GM13976 (cell line): ENCODE data around the gene TIAL1.
"Not testable (repeated sequence)": the region's sequence is repeated elsewhere in the genome, so short reads cannot be mapped to it uniquely, and the experiment has no call there.

ENCODE experiments used
- DNase-seq: peaks from one replicate; pipeline ENCODE4 v3.0.0; 2012; ENCODE audit warnings: low spot score
- in situ Hi-C: fragments of 300-500 bp; cut with MboI; formaldehyde crosslinking; loops from one replicate; pipeline ENCODE4 v1.12.0; 2022; ENCODE audit warnings: low sequenced_read_pairs, mixed read lengths, inconsistent platforms; ENCODE audit not compliant: unreplicated experiment
- TF ChIP-seq, protein P1 (sequence below): IDR thresholded peaks from 2 replicates; pipeline ENCODE4 v1.5.1; 2012; ENCODE audit warnings: borderline replicate concordance, mild to moderate bottlenecking; ENCODE audit not compliant: insufficient read depth; ENCODE audit errors: extremely low read depth, missing control alignments, control extremely low read depth

TIAL1 gene

DNA sequence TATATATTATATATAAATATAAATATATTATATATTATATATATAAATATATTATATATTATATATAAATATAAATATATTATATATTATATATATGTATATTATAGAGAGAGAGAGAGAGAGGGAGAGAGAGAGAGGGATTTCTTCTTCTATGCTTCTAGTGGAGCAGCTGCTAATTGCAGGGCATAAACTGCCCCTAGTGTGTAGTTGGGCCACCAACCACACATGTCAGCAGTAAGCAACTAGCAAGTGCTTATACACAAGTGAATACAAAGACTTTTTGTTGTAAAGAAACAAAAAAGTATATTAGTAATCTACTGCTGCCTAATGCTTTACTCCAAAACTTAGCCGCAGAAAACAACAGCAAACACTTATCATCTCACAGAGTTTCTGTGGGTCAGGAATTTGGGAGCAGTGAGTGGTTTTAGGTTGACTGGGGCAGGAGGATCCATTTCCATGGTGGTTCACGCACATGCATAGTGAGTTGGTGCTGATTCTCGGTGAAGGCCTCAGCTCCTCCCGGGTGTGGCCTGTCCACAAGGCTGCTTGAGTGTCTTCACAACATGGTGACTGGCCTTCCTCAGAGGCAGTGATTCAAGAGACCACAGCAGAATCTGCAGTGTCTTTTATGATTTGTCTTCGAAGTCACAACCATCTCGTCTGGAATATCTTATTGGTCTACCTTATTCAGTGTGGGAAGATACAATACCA, 29.0 kb upstream of the TIAL1 start:
- DNase-seq: no peak
- in situ Hi-C loops: no loop called here
- TF ChIP-seq, protein P1, sequence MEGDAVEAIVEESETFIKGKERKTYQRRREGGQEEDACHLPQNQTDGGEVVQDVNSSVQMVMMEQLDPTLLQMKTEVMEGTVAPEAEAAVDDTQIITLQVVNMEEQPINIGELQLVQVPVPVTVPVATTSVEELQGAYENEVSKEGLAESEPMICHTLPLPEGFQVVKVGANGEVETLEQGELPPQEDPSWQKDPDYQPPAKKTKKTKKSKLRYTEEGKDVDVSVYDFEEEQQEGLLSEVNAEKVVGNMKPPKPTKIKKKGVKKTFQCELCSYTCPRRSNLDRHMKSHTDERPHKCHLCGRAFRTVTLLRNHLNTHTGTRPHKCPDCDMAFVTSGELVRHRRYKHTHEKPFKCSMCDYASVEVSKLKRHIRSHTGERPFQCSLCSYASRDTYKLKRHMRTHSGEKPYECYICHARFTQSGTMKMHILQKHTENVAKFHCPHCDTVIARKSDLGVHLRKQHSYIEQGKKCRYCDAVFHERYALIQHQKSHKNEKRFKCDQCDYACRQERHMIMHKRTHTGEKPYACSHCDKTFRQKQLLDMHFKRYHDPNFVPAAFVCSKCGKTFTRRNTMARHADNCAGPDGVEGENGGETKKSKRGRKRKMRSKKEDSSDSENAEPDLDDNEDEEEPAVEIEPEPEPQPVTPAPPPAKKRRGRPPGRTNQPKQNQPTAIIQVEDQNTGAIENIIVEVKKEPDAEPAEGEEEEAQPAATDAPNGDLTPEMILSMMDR: no peak

DNA sequence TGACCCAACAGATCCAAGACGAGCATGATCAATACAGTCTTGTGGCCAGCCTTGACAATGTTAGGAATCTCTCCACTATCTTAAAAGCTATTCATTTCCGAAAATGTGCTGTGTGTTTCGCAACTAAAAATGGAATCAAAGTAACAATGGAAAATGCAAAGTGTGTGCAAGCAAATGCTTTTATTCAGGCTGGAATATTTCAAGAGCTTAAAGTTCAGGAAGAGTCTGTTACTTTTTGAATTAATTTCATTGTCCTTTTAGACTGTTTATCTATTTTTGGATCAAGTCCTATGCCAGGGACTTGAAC, 24.3 kb upstream of the TIAL1 start:
- TF ChIP-seq, protein P1: no peak
- DNase-seq: no peak
- in situ Hi-C loops: no loop called here

DNA sequence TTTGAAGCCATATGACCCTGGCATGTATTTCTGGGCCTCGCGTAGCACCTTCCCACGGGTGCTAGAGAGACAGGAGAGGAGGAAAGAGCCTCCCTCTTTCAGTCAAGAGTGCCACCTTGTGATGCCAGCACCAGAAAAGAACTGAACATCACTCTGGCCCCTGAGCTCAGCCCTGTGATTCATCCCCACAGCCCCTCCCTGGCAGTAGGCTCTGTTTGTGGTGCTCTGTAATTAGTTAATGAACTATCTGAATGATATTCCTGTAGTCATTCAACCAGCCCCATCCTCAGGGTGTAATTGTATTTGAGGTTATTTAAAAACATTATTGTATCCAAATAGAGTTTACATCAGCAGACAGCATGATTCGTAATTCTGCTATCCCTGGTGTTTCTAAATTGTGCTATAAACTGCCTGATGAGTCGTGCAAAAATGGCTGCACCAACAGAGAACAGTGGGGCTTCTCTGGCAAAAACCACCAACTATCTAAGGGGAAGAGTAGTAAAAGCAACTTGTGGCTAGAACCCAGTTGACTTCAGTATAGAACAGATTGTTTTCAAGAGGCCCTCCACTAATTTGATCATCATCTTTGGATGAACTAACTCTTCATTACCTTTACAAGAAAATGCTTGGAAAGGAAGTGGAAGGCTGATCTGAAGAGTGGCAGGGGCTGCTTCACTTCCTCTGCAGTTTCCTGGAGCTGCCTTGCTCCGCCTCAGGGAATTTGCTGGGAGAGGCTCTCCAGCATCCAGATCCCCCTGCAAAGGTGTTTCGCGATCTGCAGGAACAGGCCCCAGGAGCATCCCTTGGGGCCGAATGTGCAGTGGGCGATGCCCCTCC, 23.7 kb upstream of the TIAL1 start:
- TF ChIP-seq, protein P1: no peak
- in situ Hi-C loops: no loop called here
- DNase-seq: no peak

DNA sequence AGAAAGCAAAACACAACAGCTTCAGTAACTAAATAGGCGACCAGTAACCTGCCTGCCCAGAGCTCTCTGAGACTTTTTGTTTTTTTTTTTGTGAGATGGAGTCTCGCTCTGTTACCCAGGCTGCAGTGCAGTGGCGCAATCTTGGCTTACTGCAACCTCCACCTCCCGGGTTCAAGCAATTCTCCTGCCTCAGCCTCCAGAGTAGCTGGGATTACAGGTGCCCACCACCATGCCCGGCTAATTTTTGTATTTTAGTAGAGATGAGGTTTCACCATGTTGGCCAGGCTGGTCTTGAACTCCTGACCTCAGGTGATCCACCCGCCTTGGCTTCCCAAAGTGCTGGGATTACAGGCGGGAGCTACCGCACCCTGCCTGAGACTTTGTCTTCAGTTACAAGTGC, 23.0 kb upstream of the TIAL1 start:
- in situ Hi-C loops, DNase-seq: not testable (repeated sequence)

DNA sequence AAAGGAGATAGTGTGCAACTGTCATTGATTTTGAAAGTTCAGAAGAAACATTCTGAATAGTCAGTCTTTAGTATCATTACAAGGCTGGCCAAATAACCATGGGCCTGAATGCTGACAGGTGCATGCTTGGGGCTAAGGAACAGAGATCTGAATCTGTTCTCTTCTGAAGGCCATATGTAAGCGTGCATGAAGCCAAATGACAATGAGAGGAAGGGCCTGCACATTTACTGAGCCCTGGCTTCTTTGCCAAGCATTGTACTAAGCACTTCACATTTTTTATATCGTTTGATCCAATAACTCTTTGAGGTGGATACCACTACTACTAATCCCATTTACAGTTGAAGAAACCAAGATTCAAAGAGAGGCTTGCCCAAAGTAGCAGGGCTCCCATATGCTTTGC, 22.5 kb upstream of the TIAL1 start:
- TF ChIP-seq, protein P1: no peak
- no peak for DNase-seq
- in situ Hi-C loops: no loop called here

DNA sequence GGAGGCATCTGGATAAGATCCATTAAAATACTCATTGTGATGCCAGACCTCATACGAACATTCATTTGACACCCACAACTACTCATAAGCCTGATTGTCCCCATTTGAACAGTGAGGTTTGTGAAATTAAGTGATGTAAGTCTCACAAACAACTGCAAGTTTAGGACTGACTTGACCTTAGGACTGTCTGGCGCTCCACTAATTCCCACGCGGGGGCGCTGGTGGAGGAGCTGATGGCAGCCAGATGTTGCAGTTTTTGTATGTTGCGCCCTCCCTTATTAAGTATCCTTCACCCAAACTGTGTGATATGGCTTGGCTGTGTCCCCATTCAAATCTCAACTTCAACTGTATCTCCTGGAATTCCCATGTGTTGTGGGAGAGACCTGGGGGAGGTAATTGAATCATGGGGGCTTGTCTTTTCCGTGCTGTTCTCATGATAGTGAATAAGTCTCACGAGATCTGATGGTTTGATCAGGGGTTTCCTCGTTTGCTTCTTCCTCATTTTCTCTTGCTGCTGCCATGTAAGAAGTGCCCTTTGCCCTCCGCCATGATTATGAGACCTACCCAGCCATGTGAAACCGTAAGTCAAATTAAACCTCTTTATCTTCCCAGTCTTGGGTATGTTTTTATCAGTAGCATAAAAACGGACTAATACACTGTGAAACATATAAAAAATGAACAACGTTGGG, 20.3 kb upstream of the TIAL1 start:
- in situ Hi-C loops: no loop called here
- TF ChIP-seq, protein P1: no peak
- DNase-seq: no peak

DNA sequence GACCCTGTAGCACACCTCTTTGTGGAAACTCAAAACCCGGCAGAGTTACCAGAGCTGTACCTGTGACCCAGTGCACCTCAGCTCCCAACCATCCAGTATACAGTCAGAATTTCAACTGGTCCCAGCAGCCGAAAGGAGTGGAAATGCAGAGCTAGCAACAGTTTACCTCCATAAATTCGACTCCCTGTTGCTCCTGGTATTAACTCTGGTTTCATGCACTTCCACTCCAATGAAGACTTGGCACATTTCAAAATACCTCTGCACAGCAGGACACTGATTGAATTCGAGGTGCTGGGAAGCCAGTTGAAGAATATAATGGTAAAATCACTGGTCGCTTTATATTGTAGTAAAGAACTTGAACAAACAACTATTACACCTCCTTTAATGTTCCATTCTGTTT, 17.9 kb upstream of the TIAL1 start:
- in situ Hi-C loops: no loop called here
- TF ChIP-seq, protein P1: no peak
- no peak for DNase-seq
